ENCODE results near the gene STARD6. TPM values are rescaled to one million over a fixed set of nuclear protein-coding genes. Genes with fewer than 3 reads are reported as not detected.

Gene STARD6

DNA sequence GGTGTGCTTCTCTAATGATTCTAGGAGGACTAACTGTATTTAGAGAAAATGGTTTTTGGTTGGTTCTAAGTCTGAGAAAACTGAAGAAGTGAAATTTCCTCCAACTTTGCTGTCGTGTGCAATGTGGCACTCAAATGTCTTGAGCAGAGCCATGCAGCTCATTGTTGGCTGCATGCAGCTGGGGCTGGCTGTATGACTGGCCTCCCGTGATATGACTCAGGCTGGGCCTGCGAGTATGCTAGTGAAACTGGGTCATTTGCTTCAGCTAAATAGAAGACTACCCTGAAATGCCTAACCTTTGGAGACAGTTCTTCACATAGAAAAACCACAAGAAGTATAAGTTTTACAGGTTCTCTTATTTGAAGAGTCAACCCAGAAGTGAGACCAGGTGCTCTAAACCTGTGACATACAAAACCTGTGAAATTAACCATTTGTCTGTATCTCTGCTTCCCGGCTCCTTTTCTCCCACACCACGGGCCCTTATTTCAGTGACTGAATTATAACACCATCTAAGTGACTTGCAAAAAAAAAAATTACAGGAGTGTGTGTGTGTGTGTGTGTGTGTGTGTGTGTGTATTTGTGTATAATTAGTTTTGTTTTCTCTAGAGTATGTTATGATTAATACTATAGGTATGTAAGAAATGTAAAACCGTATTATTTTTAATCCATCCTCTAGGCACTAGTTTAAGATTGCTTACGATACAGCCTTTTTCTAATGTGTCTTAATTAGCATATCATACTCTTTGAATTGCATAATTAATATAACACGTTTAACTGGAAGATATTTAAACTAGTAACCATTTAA, 72.5 kb downstream of the STARD6 start:
- Histone ChIP-seq H3K9me3 (replicated peaks; ENCODE audit: low read length) (no peaks in the 10 kb centered on the region), H3K4me2 (ENCODE audit: low read length) (peak overlapping the region; percentile 40), H3K4me1 (ENCODE audit: control insufficient read depth, insufficient read depth, low read length) (peaks cover 8% of the 10 kb centered on the region), H3K4me3 (ENCODE audit: low read length) (no peak overlapping the region), H3K36me3 (ENCODE audit: insufficient read depth, low read length) (peaks cover 30% of the 10 kb centered on the region), H3K9ac (ENCODE audit: low read depth, low read length) (no peak overlapping the region), H3K27me3 (ENCODE audit: control insufficient read depth, insufficient read depth, low read length) (no peaks in the 10 kb centered on the region)

DNA sequence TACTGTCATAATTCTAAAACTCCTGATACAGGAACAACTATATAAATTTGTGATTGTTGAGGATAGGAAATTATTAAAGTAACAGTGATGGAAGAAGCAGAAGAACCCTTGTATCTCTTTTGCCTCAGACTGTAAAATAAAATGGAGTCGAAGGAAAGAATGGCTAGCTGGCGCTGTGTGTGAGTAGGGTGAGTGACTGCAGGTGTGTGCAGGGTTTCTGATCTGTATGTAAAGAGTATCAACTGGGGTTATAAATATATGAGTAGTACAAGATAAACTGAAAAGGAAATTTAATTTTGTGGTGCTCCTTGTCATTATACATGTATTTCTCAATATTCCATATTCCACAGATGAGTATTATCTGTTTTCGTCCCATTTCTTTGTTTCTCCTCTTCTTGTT, 73.1 kb downstream of the STARD6 start:
- Histone ChIP-seq H3K9ac (ENCODE audit: low read depth, low read length) (no peak overlapping the region), H3K9me3 (replicated peaks; ENCODE audit: low read length) (no peaks in the 10 kb centered on the region), H3K4me1 (ENCODE audit: control insufficient read depth, insufficient read depth, low read length) (peaks cover 8% of the 10 kb centered on the region), H3K36me3 (ENCODE audit: insufficient read depth, low read length) (peaks cover 37% of the 10 kb centered on the region), H3K27me3 (ENCODE audit: control insufficient read depth, insufficient read depth, low read length) (no peaks in the 10 kb centered on the region), H3K4me3 (ENCODE audit: low read length) (no peak overlapping the region), H3K4me2 (ENCODE audit: low read length) (no peak overlapping the region)

DNA sequence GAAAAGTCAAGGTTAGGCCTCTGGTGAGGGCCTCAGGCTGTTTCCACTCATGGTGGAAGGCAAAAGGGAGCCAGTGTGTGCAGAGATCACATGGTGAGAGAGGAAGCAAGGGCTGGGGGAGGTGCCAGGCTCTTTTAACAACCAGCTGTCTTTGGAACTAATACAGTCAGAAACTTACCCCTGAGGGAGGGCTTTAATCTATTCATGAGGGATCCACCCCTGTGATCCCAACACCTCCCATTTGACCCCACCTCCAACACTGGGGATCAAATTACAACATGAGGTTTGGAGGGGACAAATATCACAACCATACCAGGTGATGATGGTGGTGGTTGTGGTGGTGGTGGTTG, 77.5 kb downstream of the STARD6 start:
- peaks cover 6% of the 10 kb centered on the region for H3K4me1 ChIP-seq (ENCODE audit: control insufficient read depth, insufficient read depth, low read length)
- no peak overlapping the region for H3K4me3 ChIP-seq (ENCODE audit: low read length)
- no peak overlapping the region for H3K4me2 ChIP-seq (ENCODE audit: low read length)
- H3K27me3 ChIP-seq (ENCODE audit: control insufficient read depth, insufficient read depth, low read length) = no peaks in the 10 kb centered on the region
- H3K9ac ChIP-seq (ENCODE audit: low read depth, low read length) = no peak overlapping the region
- no peaks in the 10 kb centered on the region for H3K9me3 ChIP-seq (replicated peaks; ENCODE audit: low read length)
- peaks cover 25% of the 10 kb centered on the region for H3K36me3 ChIP-seq (ENCODE audit: insufficient read depth, low read length)

DNA sequence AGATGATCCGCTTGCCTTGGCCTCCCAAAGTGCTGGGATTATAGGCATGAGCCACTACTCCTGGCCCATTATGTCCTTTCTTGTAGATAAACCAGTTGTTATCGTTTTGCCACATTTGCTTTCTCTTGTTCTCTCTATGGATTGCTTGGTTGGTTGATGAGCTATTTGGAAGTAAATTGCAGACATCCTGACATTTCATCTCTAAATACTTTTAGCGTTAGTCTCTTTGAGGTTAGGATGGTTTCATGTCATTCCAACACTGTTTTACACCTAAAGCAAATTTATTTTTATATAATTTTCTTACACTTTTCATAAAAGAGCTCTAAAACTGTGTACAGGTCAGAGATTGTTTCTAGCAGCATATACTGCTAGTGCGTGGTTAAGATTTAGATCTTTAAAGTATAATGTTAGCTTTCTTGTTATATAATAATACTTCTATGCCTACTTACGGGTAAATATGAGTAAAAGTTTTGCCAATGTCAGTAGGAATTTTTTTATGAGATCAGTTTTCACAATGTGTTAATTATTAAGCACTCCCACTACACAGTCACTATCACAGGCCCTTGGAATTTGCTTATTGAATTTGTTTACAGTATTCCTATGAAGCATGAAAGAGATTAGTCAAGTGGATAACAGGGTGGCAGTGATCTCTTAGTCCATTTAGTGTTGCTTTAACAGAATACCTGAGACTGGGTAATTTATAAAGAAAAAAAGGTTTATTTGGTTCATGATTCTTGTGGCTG, 78.0 kb downstream of the STARD6 start:
- H3K36me3 ChIP-seq (ENCODE audit: insufficient read depth, low read length) = peaks cover 25% of the 10 kb centered on the region
- H3K4me3 ChIP-seq (ENCODE audit: low read length) = no peak overlapping the region
- no peak overlapping the region for H3K9ac ChIP-seq (ENCODE audit: low read depth, low read length)
- no peaks in the 10 kb centered on the region for H3K9me3 ChIP-seq (replicated peaks; ENCODE audit: low read length)
- H3K4me2 ChIP-seq (ENCODE audit: low read length) = no peak overlapping the region
- H3K4me1 ChIP-seq (ENCODE audit: control insufficient read depth, insufficient read depth, low read length) = peaks cover under 1% of the 10 kb centered on the region
- H3K27me3 ChIP-seq (ENCODE audit: control insufficient read depth, insufficient read depth, low read length) = no peaks in the 10 kb centered on the region

DNA sequence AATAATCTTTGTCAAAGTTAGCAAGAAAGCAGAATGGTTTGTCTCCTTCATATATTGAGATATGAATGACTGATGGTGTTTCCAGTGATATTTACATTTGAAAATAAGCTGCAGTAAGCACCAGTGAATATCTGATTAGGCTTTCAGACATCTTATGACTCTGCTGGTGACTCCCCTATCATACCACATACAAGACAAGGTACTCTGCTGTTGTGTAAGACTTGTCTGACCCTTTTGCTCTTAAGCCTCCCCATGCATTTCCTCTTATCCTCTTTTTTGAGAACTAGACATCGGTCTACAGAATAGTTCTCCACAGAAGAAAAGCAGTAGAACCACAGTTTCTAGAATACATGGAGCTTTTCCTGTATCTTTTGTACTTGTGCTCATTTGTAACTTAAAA, 79.0 kb downstream of the STARD6 start:
- Histone ChIP-seq H3K27me3 (ENCODE audit: control insufficient read depth, insufficient read depth, low read length) (no peaks in the 10 kb centered on the region), H3K9me3 (replicated peaks; ENCODE audit: low read length) (no peaks in the 10 kb centered on the region), H3K4me2 (ENCODE audit: low read length) (no peak overlapping the region), H3K4me3 (ENCODE audit: low read length) (no peak overlapping the region), H3K4me1 (ENCODE audit: control insufficient read depth, insufficient read depth, low read length) (no peaks in the 10 kb centered on the region), H3K36me3 (ENCODE audit: insufficient read depth, low read length) (peaks cover 25% of the 10 kb centered on the region), H3K9ac (ENCODE audit: low read depth, low read length) (no peak overlapping the region)

DNA sequence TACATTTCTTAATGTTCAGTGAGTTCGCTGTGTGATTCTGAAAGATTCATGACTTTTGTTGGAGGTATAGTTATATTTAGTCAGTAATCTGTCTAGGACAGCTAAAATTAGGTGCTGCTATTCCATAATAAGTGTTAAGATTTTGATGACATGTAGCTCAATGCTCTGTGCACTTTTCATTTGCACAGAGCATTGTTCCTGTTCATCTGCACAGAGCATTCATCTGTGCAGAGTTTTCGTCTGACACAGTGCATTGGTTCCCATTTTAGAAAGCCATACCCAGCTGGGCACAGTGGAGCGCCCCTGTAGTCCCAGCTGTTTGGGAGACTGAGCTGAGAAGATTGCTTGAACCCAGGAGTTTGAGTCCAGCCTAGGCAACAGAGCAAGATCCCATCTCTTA, 79.8 kb downstream of the STARD6 start:
- Histone ChIP-seq H3K4me1 (ENCODE audit: control insufficient read depth, insufficient read depth, low read length) (no peaks in the 10 kb centered on the region), H3K4me3 (ENCODE audit: low read length) (no peak overlapping the region), H3K4me2 (ENCODE audit: low read length) (no peak overlapping the region), H3K9me3 (replicated peaks; ENCODE audit: low read length) (no peaks in the 10 kb centered on the region), H3K36me3 (ENCODE audit: insufficient read depth, low read length) (peaks cover 20% of the 10 kb centered on the region), H3K27me3 (ENCODE audit: control insufficient read depth, insufficient read depth, low read length) (no peaks in the 10 kb centered on the region), H3K9ac (ENCODE audit: low read depth, low read length) (no peak overlapping the region)

Small RNA genes lying within 50 kb of the gene (small RNA-seq; reads per million reads assigned to genes)
- not detected for gene SNRPGP2
